ENCODE results near the gene SLX4IP. TPM values are rescaled to one million over a fixed set of nuclear protein-coding genes. Genes with fewer than 3 reads are reported as not detected.
A peak's percentile ranks its signal among the peaks of the same experiment; 100 is the strongest.
"Not testable (repeated sequence)": the region's sequence is repeated elsewhere in the genome, so short reads cannot be mapped to it uniquely, and the experiment has no call there.

SLX4IP gene
- polyA plus RNA-seq, 6 donors from 2014 or later = 1.7 to 3.5 (median 2.5) TPM

GRCh38 chr20:10412591-10413408, 22.3 kb upstream of the SLX4IP start:
- H3K27ac Mint-ChIP-seq = peak overlapping the region in 3 of 6 donors; percentile 26 to 76 (median 39)
- DNase-seq (no peak), ATAC-seq (ENCODE audit: low read depth in 2 of 2) (no peak)
- no peaks in the 10 kb centered on the region for H3K27me3 Mint-ChIP-seq
- H3K4me3 Mint-ChIP-seq = peak overlapping the region in 1 of 8 donors; percentile 5
- H3K4me1 Mint-ChIP-seq = peaks cover 5 to 12% (median 6%) of the 10 kb centered on the region in 3 donors
- H3K36me3 Mint-ChIP-seq = peaks cover 0 to 4% of the 10 kb centered on the region in 2 donors
- H3K9me3 Mint-ChIP-seq = no peaks in the 10 kb centered on the region

GRCh38 chr20:10415013-10415650, 20.0 kb upstream of the SLX4IP start:
- Mint-ChIP-seq H3K9me3 (no peaks in the 10 kb centered on the region), H3K4me3 (no peak overlapping the region), H3K27ac (peak overlapping the region in 1 of 6 donors; percentile 31), H3K36me3 (peaks cover 0 to 5% of the 10 kb centered on the region in 2 donors), H3K4me1 (peaks cover 9 to 14% (median 13%) of the 10 kb centered on the region in 3 donors), H3K27me3 (no peaks in the 10 kb centered on the region)
- ATAC-seq (ENCODE audit: low read depth in 2 of 2) (no peak), DNase-seq (no peak)

- not testable (repeated sequence) for H3K9me3 Mint-ChIP-seq; ATAC-seq (ENCODE audit: low read depth in 2 of 2); H3K36me3 Mint-ChIP-seq; H3K27me3 Mint-ChIP-seq; DNase-seq
- H3K4me3 Mint-ChIP-seq = peak overlapping the region in 1 of 8 donors; percentile 29
- H3K4me1 Mint-ChIP-seq = peaks cover 9 to 14% (median 13%) of the 10 kb centered on the region in 3 donors
- H3K27ac Mint-ChIP-seq = peak overlapping the region in 3 of 6 donors; percentile 2 to 34 (median 24)
These were observed 17.9 kb upstream of the SLX4IP start for GRCh38 chr20:10417218-10417617.

- Mint-ChIP-seq H3K4me1 (peaks cover 13 to 19% (median 16%) of the 10 kb centered on the region in 3 donors), H3K27ac (no peak overlapping the region), H3K9me3 (no peaks in the 10 kb centered on the region), H3K4me3 (no peak overlapping the region), H3K27me3 (no peaks in the 10 kb centered on the region), H3K36me3 (peaks cover 0 to 10% of the 10 kb centered on the region in 2 donors)
- ATAC-seq (ENCODE audit: low read depth in 2 of 2) (no peak), DNase-seq (no peak)
These were observed 15.5 kb upstream of the SLX4IP start for GRCh38 chr20:10419550-10420133.

- no peaks in the 10 kb centered on the region for H3K9me3 Mint-ChIP-seq
- H3K27ac Mint-ChIP-seq = no peak overlapping the region
- no peak for ATAC-seq (ENCODE audit: low read depth in 2 of 2)
These were observed 11.4 kb upstream of the SLX4IP start for GRCh38 chr20:10423735-10424134.

GRCh38 chr20:10427060-10427692, 7.9 kb upstream of the SLX4IP start:
- no peaks in the 10 kb centered on the region for H3K9me3 Mint-ChIP-seq
- peaks cover 17 to 33% (median 28%) of the 10 kb centered on the region in 3 donors for H3K4me1 Mint-ChIP-seq
- H3K27me3 Mint-ChIP-seq = no peaks in the 10 kb centered on the region
- ATAC-seq (ENCODE audit: low read depth in 2 of 2) (peak; percentile 38 to 47), DNase-seq (peak; percentile 23)
- peaks cover 0 to 5% of the 10 kb centered on the region in 2 donors for H3K36me3 Mint-ChIP-seq
- peak overlapping the region in 1 of 8 donors; percentile 23 for H3K4me3 Mint-ChIP-seq
- peak overlapping the region in 3 of 6 donors; percentile 50 to 78 (median 66) for H3K27ac Mint-ChIP-seq

More at GRCh38 chr20:10423735-10424134, 11.4 kb upstream of the SLX4IP start:
- Mint-ChIP-seq H3K4me3 (no peak overlapping the region), H3K4me1 (peaks cover 3 to 16% (median 5%) of the 10 kb centered on the region in 3 donors), H3K27me3 (no peaks in the 10 kb centered on the region), H3K36me3 (peaks cover 0 to 5% of the 10 kb centered on the region in 2 donors)
- DNase-seq = no peak

- peaks cover 0 to 5% of the 10 kb centered on the region in 2 donors for H3K36me3 Mint-ChIP-seq
- H3K4me3 Mint-ChIP-seq = no peak overlapping the region
- peak overlapping the region in 2 of 6 donors; percentile 50 to 61 for H3K27ac Mint-ChIP-seq
- H3K9me3 Mint-ChIP-seq = no peaks in the 10 kb centered on the region
- ATAC-seq (ENCODE audit: low read depth in 2 of 2) (no peak), DNase-seq (no peak)
- no peaks in the 10 kb centered on the region for H3K27me3 Mint-ChIP-seq
- H3K4me1 Mint-ChIP-seq = peaks cover 19 to 35% (median 33%) of the 10 kb centered on the region in 3 donors
These were observed 7.1 kb upstream of the SLX4IP start for GRCh38 chr20:10428008-10428407.

GRCh38 chr20:10429443-10429981, 5.6 kb upstream of the SLX4IP start:
- H3K4me1 Mint-ChIP-seq = peaks cover 24 to 45% (median 33%) of the 10 kb centered on the region in 3 donors
- ATAC-seq (ENCODE audit: low read depth in 2 of 2) (no peak), DNase-seq (no peak)
- H3K27ac Mint-ChIP-seq = peak overlapping the region in 3 of 6 donors; percentile 5 to 80 (median 8)
- no peaks in the 10 kb centered on the region for H3K36me3 Mint-ChIP-seq
- peaks cover 0 to 3% (median 0%) of the 10 kb centered on the region in 3 donors for H3K27me3 Mint-ChIP-seq
- H3K4me3 Mint-ChIP-seq = no peak overlapping the region
- H3K9me3 Mint-ChIP-seq = no peaks in the 10 kb centered on the region

GRCh38 chr20:10430000-10430466, 5.1 kb upstream of the SLX4IP start:
- no peaks in the 10 kb centered on the region for H3K9me3 Mint-ChIP-seq
- peaks cover 0 to 4% (median 0%) of the 10 kb centered on the region in 3 donors for H3K27me3 Mint-ChIP-seq
- no peak for ATAC-seq (ENCODE audit: low read depth in 2 of 2)
- peaks cover 24 to 46% (median 35%) of the 10 kb centered on the region in 3 donors for H3K4me1 Mint-ChIP-seq
- H3K27ac Mint-ChIP-seq = peak overlapping the region in 2 of 6 donors; percentile 29 to 50
- H3K4me3 Mint-ChIP-seq = peak overlapping the region in 1 of 8 donors; percentile 74
- no peaks in the 10 kb centered on the region for H3K36me3 Mint-ChIP-seq
- DNase-seq = no peak

GRCh38 chr20:10430704-10431103, 4.4 kb upstream of the SLX4IP start:
- peaks cover 28 to 52% (median 42%) of the 10 kb centered on the region in 3 donors for H3K4me1 Mint-ChIP-seq
- peak overlapping the region in 1 of 6 donors; percentile 50 for H3K27ac Mint-ChIP-seq

GRCh38 chr20:10432079-10432478, 3.0 kb upstream of the SLX4IP start:
- DNase-seq (no peak), ATAC-seq (ENCODE audit: low read depth in 2 of 2) (no peak)
- H3K4me1 Mint-ChIP-seq = peaks cover 26 to 53% (median 50%) of the 10 kb centered on the region in 3 donors
- no peaks in the 10 kb centered on the region for H3K36me3 Mint-ChIP-seq
- H3K4me3 Mint-ChIP-seq = peak overlapping the region in 5 of 8 donors; percentile 29 to 99 (median 73)
- peaks cover 0 to 3% (median 0%) of the 10 kb centered on the region in 7 donors for H3K9me3 Mint-ChIP-seq
- H3K27me3 Mint-ChIP-seq = peaks cover 0 to 4% (median 0%) of the 10 kb centered on the region in 3 donors
- peak overlapping the region in 5 of 6 donors; percentile 1 to 78 (median 48) for H3K27ac Mint-ChIP-seq

More at GRCh38 chr20:10430704-10431103, 4.4 kb upstream of the SLX4IP start:
- ATAC-seq (ENCODE audit: low read depth in 2 of 2) (no peak), DNase-seq (no peak)
- Mint-ChIP-seq H3K36me3 (no peaks in the 10 kb centered on the region), H3K27me3 (peaks cover 0 to 4% (median 0%) of the 10 kb centered on the region in 3 donors), H3K9me3 (peaks cover 0 to 3% (median 0%) of the 10 kb centered on the region in 7 donors), H3K4me3 (peak overlapping the region in 1 of 8 donors; percentile 74)

- DNase-seq = no peak
- ATAC-seq (ENCODE audit: low read depth in 2 of 2) = no peak
- Mint-ChIP-seq H3K9me3 (peaks cover 0 to 3% (median 0%) of the 10 kb centered on the region in 7 donors), H3K4me3 (peak overlapping the region; percentile 91 to 100 (median 95)), H3K27me3 (peaks cover 0 to 4% (median 0%) of the 10 kb centered on the region in 3 donors), H3K4me1 (peaks cover 26 to 53% (median 47%) of the 10 kb centered on the region in 3 donors), H3K36me3 (no peaks in the 10 kb centered on the region), H3K27ac (peak overlapping the region; percentile 94 to 97 (median 96))
These were observed 2.0 kb upstream of the SLX4IP start for GRCh38 chr20:10433014-10433622.

Data from naive B cell (primary cell).